Mesothelial cell of epicardium (in vitro differentiated cells): ENCODE data around the gene LRRK2. TPM values are rescaled to one million over a fixed set of nuclear protein-coding genes. Genes with fewer than 3 reads are reported as not detected.

Experiments used
- DNase-seq, 2 experiments: peaks; one replicate each; pipeline ENCODE4 v3.0.0; 2021; ENCODE audit warnings: low spot score in 2 of 2; ENCODE audit not compliant: unreplicated experiment in 2 of 2
- H3K27ac Mint-ChIP-seq: 2 replicates; pipeline ENCODE4 v1.8.0; 2021; ENCODE audit warnings: mixed read lengths
- H3K27me3 Mint-ChIP-seq: 2 replicates; pipeline ENCODE4 v1.8.0; 2021; ENCODE audit warnings: low read depth, mixed read lengths
- H3K36me3 Mint-ChIP-seq: 2 replicates; pipeline ENCODE4 v1.8.0; 2021; ENCODE audit warnings: mixed read lengths
- H3K4me1 Mint-ChIP-seq: 2 replicates; pipeline ENCODE4 v1.8.0; 2021; ENCODE audit warnings: mixed read lengths
- H3K4me3 Mint-ChIP-seq: 2 replicates; pipeline ENCODE4 v1.8.0; 2021; ENCODE audit warnings: mild to moderate bottlenecking, moderate library complexity, mixed read lengths
- H3K9me3 Mint-ChIP-seq: 2 replicates; pipeline ENCODE4 v1.8.0; 2021; ENCODE audit warnings: mixed read lengths
- CTCF ChIP-seq: fragments of 200-600 bp; sonication (generic); IDR thresholded peaks from one replicate; pipeline ENCODE4 v1.5.0; 2021; ENCODE audit warnings: antibody characterized with exemption; ENCODE audit not compliant: unreplicated experiment
- total RNA-seq: library from RNA; stranded (reverse); gene quantifications from 3 replicates; pipeline ENCODE4 v1.2.1, GENCODE V29; 2021

Gene LRRK2
- total RNA-seq, 1 donor from 2014 or later, result 1.6 TPM

- peaks cover 26% of the 10 kb centered on the region for H3K27me3 Mint-ChIP-seq
- H3K9me3 Mint-ChIP-seq, result no peaks in the 10 kb centered on the region
- H3K27ac Mint-ChIP-seq, result peak overlapping the region; percentile 45
- peak overlapping the region; percentile 75 for H3K4me3 Mint-ChIP-seq
- H3K4me1 Mint-ChIP-seq, result peaks cover 8% of the 10 kb centered on the region
- no peaks in the 10 kb centered on the region for H3K36me3 Mint-ChIP-seq
- DNase-seq, result no peak
- no peak for TF ChIP-seq CTCF
These were observed 663 bp downstream of the LRRK2 start for GRCh38 chr12:40225337-40225983.

- Mint-ChIP-seq H3K36me3 (no peaks in the 10 kb centered on the region), H3K4me3 (peak overlapping the region; percentile 75), H3K27ac (no peak overlapping the region), H3K4me1 (peaks cover 8% of the 10 kb centered on the region), H3K27me3 (peaks cover 26% of the 10 kb centered on the region), H3K9me3 (no peaks in the 10 kb centered on the region)
- DNase-seq, result no peak
- no peak for TF ChIP-seq CTCF
These were observed 1.3 kb downstream of the LRRK2 start for GRCh38 chr12:40225984-40226602.

- H3K4me3 Mint-ChIP-seq, result no peak overlapping the region
- TF ChIP-seq CTCF, result no peak
- no peaks in the 10 kb centered on the region for H3K9me3 Mint-ChIP-seq
- no peak overlapping the region for H3K27ac Mint-ChIP-seq
- H3K27me3 Mint-ChIP-seq, result peaks cover 26% of the 10 kb centered on the region
- H3K4me1 Mint-ChIP-seq, result peaks cover 8% of the 10 kb centered on the region
- H3K36me3 Mint-ChIP-seq, result no peaks in the 10 kb centered on the region
- DNase-seq, result no peak
These were observed 1.9 kb downstream of the LRRK2 start for GRCh38 chr12:40226705-40227104.

GRCh38 chr12:40227447-40227846, 2.6 kb downstream of the LRRK2 start:
- no peak for TF ChIP-seq CTCF
- Mint-ChIP-seq H3K36me3 (no peaks in the 10 kb centered on the region), H3K27me3 (peaks cover 26% of the 10 kb centered on the region), H3K4me3 (no peak overlapping the region), H3K9me3 (no peaks in the 10 kb centered on the region), H3K27ac (no peak overlapping the region), H3K4me1 (peaks cover 8% of the 10 kb centered on the region)
- no peak for DNase-seq

- Mint-ChIP-seq H3K9me3 (no peaks in the 10 kb centered on the region), H3K4me1 (peaks cover 8% of the 10 kb centered on the region), H3K4me3 (no peak overlapping the region), H3K27ac (no peak overlapping the region), H3K36me3 (no peaks in the 10 kb centered on the region), H3K27me3 (peaks cover 16% of the 10 kb centered on the region)
- no peak for TF ChIP-seq CTCF
- DNase-seq, result no peak
These were observed 3.9 kb downstream of the LRRK2 start for GRCh38 chr12:40228727-40229126.
